Neuronal stem cell (in vitro differentiated cells): ENCODE data around the gene CC2D2A.

Experiments used
- DNase-seq: peaks from one replicate; pipeline ENCODE4 v3.0.0-alpha.2; 2013; ENCODE audit warnings: low spot score
- H2AFZ ChIP-seq: one replicate; pipeline ENCODE4 v1.6.1; 2013; ENCODE audit warnings: mild to moderate bottlenecking, low read length, inconsistent platforms
- H2AK5ac ChIP-seq: 2 replicates; pipeline ENCODE4 v1.6.1; 2013; ENCODE audit warnings: low read depth, mild to moderate bottlenecking, inconsistent platforms, low read length, moderate library complexity, mixed read lengths
- H2BK120ac ChIP-seq: 2 replicates; pipeline ENCODE4 v1.6.1; 2013; ENCODE audit warnings: low read depth, mild to moderate bottlenecking, inconsistent platforms, low read length, moderate library complexity, mixed read lengths
- H2BK12ac ChIP-seq: one replicate; pipeline ENCODE4 v1.6.1; 2013; ENCODE audit warnings: low read length, inconsistent platforms
- H2BK15ac ChIP-seq: 2 replicates; pipeline ENCODE4 v1.6.1; 2013; ENCODE audit warnings: mild to moderate bottlenecking, low read length, inconsistent platforms, mixed read lengths
- H2BK5ac ChIP-seq: one replicate; pipeline ENCODE4 v1.6.1; 2013; ENCODE audit warnings: inconsistent platforms, mild to moderate bottlenecking, low read length, moderate library complexity
- H3K14ac ChIP-seq: one replicate; pipeline ENCODE4 v1.6.1; 2013; ENCODE audit warnings: low read length, inconsistent platforms
- H3K18ac ChIP-seq: 2 replicates; pipeline ENCODE4 v1.6.1; 2013; ENCODE audit warnings: low read length, inconsistent platforms
- H3K23ac ChIP-seq: 2 replicates; pipeline ENCODE4 v1.6.1; 2013; ENCODE audit warnings: low read depth, mild to moderate bottlenecking, mixed read lengths, low read length, inconsistent platforms; ENCODE audit not compliant: poor library complexity
- H3K27ac ChIP-seq: replicated peaks from 3 replicates; pipeline ENCODE4 v1.5.1; 2013; ENCODE audit warnings: low read length, inconsistent platforms
- H3K27me3 ChIP-seq, 3 experiments: 2 replicates each; pipeline ENCODE4 v1.6.1; 2013; ENCODE audit warnings: low read length in 3 of 3, mild to moderate bottlenecking in 2 of 3, inconsistent platforms in 1 of 3, low read depth in 1 of 3, mixed read lengths in 1 of 3, moderate library complexity in 1 of 3; ENCODE audit not compliant: control insufficient read depth in 3 of 3, insufficient read depth in 3 of 3
- H3K36me3 ChIP-seq, 2 donors: replicated peaks in 1 of 2; 2 replicates each; pipeline ENCODE4 v1.6.1; 2013; ENCODE audit warnings: low read length in 2 of 2; ENCODE audit not compliant: control insufficient read depth in 2 of 2, insufficient read depth in 2 of 2
- H3K4ac ChIP-seq: 2 replicates; pipeline ENCODE4 v1.6.1; 2013; ENCODE audit warnings: inconsistent platforms, mild to moderate bottlenecking, low read length, moderate library complexity
- H3K4me1 ChIP-seq, 2 donors: 1 replicate in 1 of 2; 2 replicates in 1 of 2; pipeline ENCODE4 v1.6.1; 2013; ENCODE audit warnings: low read length in 2 of 2, low read depth in 1 of 2; ENCODE audit not compliant: control insufficient read depth in 2 of 2, insufficient read depth in 1 of 2
- H3K4me2 ChIP-seq: one replicate; pipeline ENCODE4 v1.6.1; 2013; ENCODE audit warnings: mild to moderate bottlenecking, low read length, inconsistent platforms; ENCODE audit not compliant: insufficient read depth, poor library complexity, severe bottlenecking
- H3K4me3 ChIP-seq, 2 donors: 2 replicates each; pipeline ENCODE4 v1.5.1; 2013; ENCODE audit warnings: low read length in 2 of 2, mild to moderate bottlenecking in 2 of 2, inconsistent platforms in 1 of 2, moderate library complexity in 1 of 2
- H3K79me1 ChIP-seq: one replicate; pipeline ENCODE4 v1.6.1; 2013; ENCODE audit warnings: low read depth, mild to moderate bottlenecking, inconsistent platforms, low read length, moderate library complexity
- H3K9ac ChIP-seq: one replicate; pipeline ENCODE4 v1.6.1; 2013; ENCODE audit warnings: mild to moderate bottlenecking, low read depth, low read length, inconsistent platforms; ENCODE audit not compliant: poor library complexity
- H3K9me3 ChIP-seq, 2 donors: replicated peaks in 1 of 2; 2 replicates each; pipeline versions ENCODE3 to v1.6.1; 2013; ENCODE audit warnings: low read length in 2 of 2, mild to moderate bottlenecking in 2 of 2, inconsistent platforms in 1 of 2, low read depth in 1 of 2, mixed read lengths in 1 of 2, moderate library complexity in 1 of 2; ENCODE audit not compliant: control insufficient read depth in 2 of 2, insufficient read depth in 1 of 2
- H4K8ac ChIP-seq: one replicate; pipeline ENCODE4 v1.6.1; 2013; ENCODE audit warnings: low read depth, mild to moderate bottlenecking, inconsistent platforms, low read length, moderate library complexity
- H4K91ac ChIP-seq: one replicate; pipeline ENCODE4 v1.6.1; 2013; ENCODE audit warnings: low read length, low read depth, mild to moderate bottlenecking, inconsistent platforms; ENCODE audit not compliant: poor library complexity
- WGBS, 2 donors: extraction: QIAGEN DNeasy Blood & Tissue Kit; methylation state at CpG; one replicate each; pipeline ENCODE4 v1.1.7; 2013; ENCODE audit warnings: missing lambda C conversion rate in 2 of 2, mixed read lengths in 1 of 2; ENCODE audit not compliant: insufficient read length in 2 of 2, insufficient replicate concordance in 1 of 2; ENCODE audit errors: extremely low coverage in 2 of 2; 5-methylcytosine and 5-hydroxymethylcytosine counted together

Gene CC2D2A

GRCh38 chr4:15455290-15455689 lies 14.4 kb upstream of the CC2D2A start:
- Histone ChIP-seq H3K4me3 (no peak overlapping the region), H2BK15ac (no peak overlapping the region), H3K4me1 (no peaks in the 10 kb centered on the region)

GRCh38 chr4:15457406-15458201 lies 12.1 kb upstream of the CC2D2A start:
- Histone ChIP-seq H3K4me1 (no peaks in the 10 kb centered on the region), H2BK12ac (no peak overlapping the region), H2AFZ (no peak overlapping the region), H3K14ac (no peak overlapping the region), H2BK15ac (no peak overlapping the region), H3K9me3 (no peaks in the 10 kb centered on the region), H3K4me2 (no peak overlapping the region), H3K4me3 (no peak overlapping the region), H3K23ac (no peak overlapping the region), H3K9ac (no peak overlapping the region), H3K27me3 (no peaks in the 10 kb centered on the region), H2AK5ac (no peak overlapping the region), H3K18ac (no peak overlapping the region), H3K27ac (no peak overlapping the region), H3K4ac (no peak overlapping the region), H3K36me3 (no peaks in the 10 kb centered on the region), H2BK120ac (no peak overlapping the region), H4K8ac (no peak overlapping the region), H3K79me1 (no peaks in the 10 kb centered on the region), H2BK5ac (no peak overlapping the region), H4K91ac (no peak overlapping the region)
- no CpG with 5 or more reads among the region's 7 CpGs for WGBS, 2 donors
- DNase-seq, result no peak

More at GRCh38 chr4:15455290-15455689, 14.4 kb upstream of the CC2D2A start:
- no CpG with 5 or more reads among the region's 3 CpGs for WGBS, 2 donors
- Histone ChIP-seq H4K8ac (no peak overlapping the region), H2AK5ac (no peak overlapping the region), H3K14ac (no peak overlapping the region), H3K79me1 (no peaks in the 10 kb centered on the region), H3K4me2 (no peak overlapping the region), H2BK12ac (no peak overlapping the region), H3K9ac (no peak overlapping the region), H2BK120ac (no peak overlapping the region), H3K36me3 (no peaks in the 10 kb centered on the region), H3K9me3 (no peaks in the 10 kb centered on the region), H3K23ac (no peak overlapping the region), H3K18ac (no peak overlapping the region), H3K27me3 (no peaks in the 10 kb centered on the region), H2AFZ (no peak overlapping the region), H4K91ac (no peak overlapping the region), H3K4ac (no peak overlapping the region), H2BK5ac (no peak overlapping the region), H3K27ac (no peak overlapping the region)
- DNase-seq, result no peak

GRCh38 chr4:15458616-15459015 lies 11.1 kb upstream of the CC2D2A start:
- H3K36me3 ChIP-seq, result no peaks in the 10 kb centered on the region
- H3K4me1 ChIP-seq, result no peaks in the 10 kb centered on the region
- H3K18ac ChIP-seq, result no peak overlapping the region
- no peak overlapping the region for H3K4ac ChIP-seq
- H2AK5ac ChIP-seq, result no peak overlapping the region
- no peak overlapping the region for H2BK12ac ChIP-seq
- no peaks in the 10 kb centered on the region for H3K27me3 ChIP-seq
- no peak overlapping the region for H2AFZ ChIP-seq
- no peak overlapping the region for H2BK120ac ChIP-seq
- no peak overlapping the region for H3K14ac ChIP-seq
- no peak overlapping the region for H3K23ac ChIP-seq
- no peaks in the 10 kb centered on the region for H3K9me3 ChIP-seq
- H4K8ac ChIP-seq, result no peak overlapping the region
- no CpG with 5 or more reads among the region's 2 CpGs for WGBS, 2 donors
- H4K91ac ChIP-seq, result no peak overlapping the region
- DNase-seq, result no peak
- H3K79me1 ChIP-seq, result no peaks in the 10 kb centered on the region
- no peak overlapping the region for H2BK15ac ChIP-seq
- H3K9ac ChIP-seq, result no peak overlapping the region
- no peak overlapping the region for H3K27ac ChIP-seq
- H3K4me3 ChIP-seq, result no peak overlapping the region
- H2BK5ac ChIP-seq, result no peak overlapping the region
- no peak overlapping the region for H3K4me2 ChIP-seq

- no peaks in the 10 kb centered on the region for H3K4me1 ChIP-seq
- H3K79me1 ChIP-seq, result no peaks in the 10 kb centered on the region
- DNase-seq, result no peak
These were observed 10.0 kb upstream of the CC2D2A start for GRCh38 chr4:15459706-15460105.

More at GRCh38 chr4:15459706-15460105, 10.0 kb upstream of the CC2D2A start:
- H3K27ac ChIP-seq, result no peak overlapping the region
- no peak overlapping the region for H3K18ac ChIP-seq
- H3K36me3 ChIP-seq, result no peaks in the 10 kb centered on the region
- H2BK12ac ChIP-seq, result no peak overlapping the region
- H3K27me3 ChIP-seq, result no peaks in the 10 kb centered on the region
- H3K9ac ChIP-seq, result no peak overlapping the region
- no peak overlapping the region for H2BK5ac ChIP-seq
- no peak overlapping the region for H2BK15ac ChIP-seq
- no peak overlapping the region for H2AK5ac ChIP-seq
- H3K14ac ChIP-seq, result no peak overlapping the region
- no peak overlapping the region for H2BK120ac ChIP-seq
- H4K8ac ChIP-seq, result no peak overlapping the region
- no peak overlapping the region for H2AFZ ChIP-seq
- H4K91ac ChIP-seq, result no peak overlapping the region
- no peak overlapping the region for H3K4ac ChIP-seq
- no peaks in the 10 kb centered on the region for H3K9me3 ChIP-seq
- H3K23ac ChIP-seq, result no peak overlapping the region
- H3K4me2 ChIP-seq, result no peak overlapping the region
- no peak overlapping the region for H3K4me3 ChIP-seq
